Bronchial smooth muscle cell (primary cell): ENCODE data around the gene PPHLN1. TPM values are rescaled to one million over a fixed set of nuclear protein-coding genes. Genes with fewer than 3 reads are reported as not detected.

Experiments used
- total RNA-seq: library from RNA; depleted of rRNA; stranded (reverse); fragments of >200 nt; gene quantifications from 2 replicates; pipeline ENCODE4 v1.2.1, GENCODE V29; 2014

PPHLN1 gene
- 75.0 and 102 TPM in 2 replicates for total RNA-seq

GRCh38 chr12:42325653-42326474, at the start of gene PPHLN1, which contains the start of gene ZCRB1:
TSS of gene PPHLN1 (plus strand) at chr12:42326167. CDS start at chr12:42335903, 9,736 bp downstream.
TSS of gene ZCRB1 (minus strand) at chr12:42326094. CDS start at chr12:42324102, 1,992 bp downstream.

Other genes with a start within 250 kb of the PPHLN1 start
- gene GXYLT1, start 181.3 kb upstream of the PPHLN1 start, total RNA-seq, result 4.7 and 6.5 TPM in 2 replicates
- 5.8 and 12.5 TPM in 2 replicates for gene YAF2, start 87.9 kb upstream of the PPHLN1 start, total RNA-seq
- 19.4 and 27.7 TPM in 2 replicates for gene ZCRB1, start 73 bp upstream of the PPHLN1 start, total RNA-seq